ENCODE results near the gene SLC2A5.

SLC2A5 gene

DNA sequence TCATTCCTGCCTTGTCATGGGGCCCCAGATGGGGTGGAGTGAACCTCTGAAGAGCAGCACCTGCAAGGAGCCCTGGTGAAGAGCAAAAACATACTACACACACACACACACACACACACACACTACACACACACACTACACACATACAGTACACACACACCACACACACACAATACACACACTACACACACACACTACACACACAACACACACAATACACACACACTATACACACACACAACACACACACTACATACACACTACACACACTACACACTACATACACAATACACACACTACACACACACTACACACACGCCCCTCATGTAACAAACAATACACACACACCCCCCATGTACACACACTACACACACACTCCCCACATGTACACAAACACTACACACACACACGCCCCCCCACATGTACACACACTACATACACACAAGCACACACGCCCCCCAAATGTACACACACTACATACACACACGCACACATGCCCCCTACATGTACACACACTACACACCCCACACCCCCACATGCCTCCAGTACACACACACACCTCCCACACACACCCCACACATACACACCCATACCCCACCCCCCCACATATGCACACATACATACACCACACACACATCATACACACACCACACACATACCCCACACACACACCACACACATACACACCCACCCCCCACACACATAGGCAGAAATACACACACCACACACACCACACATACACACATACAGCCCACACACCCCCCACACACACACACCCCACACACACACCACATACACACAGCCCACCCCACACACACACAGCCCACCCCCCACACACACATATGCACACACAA lies 9.3 kb downstream of the SLC2A5 start:
- DNase-seq: no peak

DNA sequence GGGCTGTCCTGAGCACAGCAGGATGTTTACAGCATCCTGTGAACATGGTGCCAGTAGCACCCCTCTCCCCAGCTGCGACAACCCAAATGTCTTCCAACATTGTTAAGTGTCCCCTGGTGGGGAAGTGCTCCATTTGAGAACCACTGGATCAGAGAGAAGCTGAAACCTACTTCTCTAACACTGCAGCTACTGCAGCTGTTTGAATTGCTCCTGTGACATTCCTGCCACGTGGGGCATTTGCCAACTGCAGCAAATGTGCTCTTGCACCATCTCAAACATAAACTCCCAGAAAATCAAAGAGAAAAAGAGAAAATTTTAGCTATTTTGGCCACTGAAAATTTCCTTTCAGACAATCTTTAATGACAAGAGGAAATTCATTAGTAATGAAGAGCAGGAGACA lies 11.0 kb downstream of the SLC2A5 start:
- DNase-seq: no peak

DNA sequence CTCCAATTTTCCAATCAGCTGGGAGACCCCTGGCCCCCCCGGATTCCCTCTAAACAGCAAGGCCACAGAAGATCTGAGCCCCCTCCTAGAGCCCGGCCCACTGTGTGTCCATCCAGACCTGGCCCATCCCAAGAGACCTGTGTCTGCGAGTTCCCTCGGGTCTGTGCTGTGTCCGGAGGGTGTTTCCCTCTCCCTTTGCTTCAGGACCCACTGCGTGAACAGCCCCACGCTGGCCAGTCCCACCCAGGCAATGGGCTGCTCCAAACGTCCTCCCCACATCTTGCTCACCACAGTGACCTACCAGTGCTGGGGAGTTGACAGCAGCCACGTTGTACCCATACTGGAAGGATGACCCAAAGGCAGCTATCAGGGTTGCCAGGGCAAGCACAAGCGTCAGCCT lies 11.6 kb downstream of the SLC2A5 start:
- DNase-seq: no peak

DNA sequence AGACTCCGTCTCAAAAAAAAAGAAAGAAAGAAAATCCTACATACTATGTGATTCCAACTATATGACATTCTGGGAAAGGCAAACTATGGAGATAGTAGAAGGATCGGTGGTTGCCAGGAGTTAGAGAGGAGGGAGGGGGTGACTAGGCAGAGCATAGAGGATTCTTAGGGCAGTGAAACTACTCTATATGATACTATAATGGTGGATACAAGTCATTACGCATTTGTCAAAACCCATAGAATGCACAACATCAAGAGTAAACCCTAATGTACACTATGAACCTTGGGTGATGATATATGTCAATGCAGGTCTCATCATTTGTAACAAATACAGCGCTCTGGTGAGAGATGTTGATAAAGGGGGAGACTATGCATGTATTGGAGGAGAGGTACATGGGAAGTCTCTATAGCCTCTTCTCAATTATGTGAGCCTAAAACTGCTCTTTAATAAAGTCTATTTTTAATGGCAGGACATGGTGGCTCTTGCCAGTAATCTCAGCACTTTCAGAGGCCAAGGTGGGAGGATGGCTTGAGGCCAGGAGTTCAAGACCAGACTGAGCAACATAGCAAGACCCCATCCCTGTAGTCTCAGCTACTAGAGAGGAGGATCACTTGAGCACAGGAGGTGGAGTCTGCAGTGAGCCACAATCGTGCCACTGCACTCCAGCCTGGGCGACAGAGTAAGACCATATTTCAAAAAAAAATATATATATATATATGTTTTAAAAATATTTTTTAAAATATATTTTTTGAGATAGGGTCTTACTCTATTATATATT lies 17.0 kb downstream of the SLC2A5 start:
- no peak for DNase-seq

DNA sequence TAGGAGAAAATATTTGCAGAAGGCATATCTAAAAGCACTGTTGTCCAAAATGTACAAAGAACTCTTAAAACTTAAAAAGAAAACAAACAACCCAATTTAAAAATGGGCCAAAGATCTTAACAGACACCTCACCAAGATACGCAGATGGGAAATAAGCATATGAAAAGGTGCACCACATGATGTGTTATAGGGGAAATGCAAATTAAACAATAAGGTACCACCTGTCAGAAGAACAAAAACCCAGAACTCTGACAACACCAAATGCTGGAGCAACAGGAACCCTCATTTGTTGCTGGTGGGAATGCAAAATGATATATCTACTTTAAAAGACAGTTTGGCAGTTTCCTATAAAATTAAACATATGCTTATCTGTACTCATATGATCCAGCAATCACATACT lies 18.1 kb downstream of the SLC2A5 start:
- no peak for DNase-seq

DNA sequence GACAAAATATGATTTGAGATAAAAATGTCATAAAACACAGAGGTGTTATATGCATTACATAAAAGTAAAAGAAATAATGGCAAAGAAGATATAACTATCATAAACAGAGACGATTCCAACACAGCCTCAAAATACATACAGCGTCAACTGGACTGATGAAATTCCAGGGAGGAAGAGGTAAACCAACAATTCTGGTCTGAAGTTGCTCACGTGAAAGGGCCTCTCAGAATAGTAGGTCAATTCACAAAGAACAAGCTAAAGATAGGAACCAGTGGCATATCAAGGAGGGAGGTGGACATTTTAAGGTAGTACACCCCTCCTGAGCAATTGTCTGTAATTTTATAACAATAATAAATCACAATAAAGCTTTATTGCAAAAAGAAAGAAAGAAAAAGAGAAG lies 18.6 kb downstream of the SLC2A5 start:
- DNase-seq: no peak

DNA sequence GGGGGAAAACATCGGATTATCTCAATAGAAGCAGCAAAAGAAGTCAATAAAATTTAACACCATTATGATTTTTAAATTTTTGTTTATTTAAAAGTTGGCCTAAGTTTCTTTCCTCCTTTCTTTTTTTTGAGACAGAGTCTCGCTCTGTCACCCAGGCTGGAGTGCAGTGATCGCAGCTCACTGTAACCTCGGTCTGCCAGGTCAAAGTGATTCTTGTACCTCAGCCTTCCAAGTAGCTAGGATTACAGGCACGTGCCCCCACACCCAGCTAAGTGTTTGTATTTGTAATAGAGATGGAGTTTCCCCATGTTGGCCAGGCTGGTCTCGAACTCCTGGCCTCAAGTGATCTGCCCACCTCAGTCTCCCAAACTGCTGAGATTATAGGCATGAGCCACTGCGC lies 20.9 kb downstream of the SLC2A5 start:
- no peak for DNase-seq

DNA sequence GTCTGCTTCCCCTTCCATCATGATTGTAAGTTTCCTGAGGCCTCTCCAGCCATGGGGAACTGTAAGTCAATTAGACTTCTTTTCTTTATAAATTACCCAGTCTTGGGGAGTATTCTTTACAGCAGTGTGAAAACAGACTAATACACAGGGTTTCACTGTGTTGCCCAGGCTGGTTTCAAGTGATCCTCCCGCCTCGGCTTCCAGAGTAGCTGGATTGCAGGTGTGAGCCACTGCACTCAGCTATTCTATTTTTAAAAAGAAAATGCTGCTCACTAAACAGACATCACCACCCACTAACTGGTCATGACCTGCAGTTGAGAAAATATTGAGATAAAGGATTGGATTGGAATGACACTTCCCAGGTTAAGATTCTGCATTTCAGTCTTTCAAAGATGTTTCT lies 22.4 kb downstream of the SLC2A5 start:
- DNase-seq: no peak

DNA sequence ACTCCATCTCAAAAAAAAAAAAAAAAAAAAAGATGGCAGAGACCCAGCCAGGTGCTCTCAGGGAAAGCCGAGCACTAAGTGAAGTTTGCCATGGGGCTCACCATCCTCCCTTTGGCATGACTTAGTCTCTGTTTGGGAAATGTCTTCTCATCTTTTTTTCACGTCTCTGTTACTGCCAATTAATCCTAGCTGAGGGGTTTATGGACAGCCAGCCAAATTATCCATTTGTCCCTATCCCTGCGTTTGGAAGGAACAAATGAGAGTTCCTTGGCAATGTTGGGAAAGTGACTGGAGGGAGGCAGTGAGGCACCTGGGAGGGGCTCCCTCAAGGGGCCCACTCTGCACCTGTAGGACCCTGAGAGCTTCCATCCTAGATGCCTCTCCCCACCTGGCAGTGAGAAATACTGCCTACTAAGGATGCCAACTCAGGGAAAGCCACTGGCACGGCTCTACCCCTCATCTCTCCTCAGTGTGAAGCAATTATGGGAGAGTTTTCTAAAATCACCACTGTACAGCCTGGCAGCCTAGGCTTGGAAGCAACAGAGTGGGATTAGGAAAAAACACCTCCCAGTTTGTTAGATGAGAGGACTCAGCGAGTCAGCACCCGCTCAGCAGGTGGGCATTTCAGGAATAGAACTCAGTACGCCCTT lies 23.4 kb downstream of the SLC2A5 start:
- no peak for DNase-seq

DNA sequence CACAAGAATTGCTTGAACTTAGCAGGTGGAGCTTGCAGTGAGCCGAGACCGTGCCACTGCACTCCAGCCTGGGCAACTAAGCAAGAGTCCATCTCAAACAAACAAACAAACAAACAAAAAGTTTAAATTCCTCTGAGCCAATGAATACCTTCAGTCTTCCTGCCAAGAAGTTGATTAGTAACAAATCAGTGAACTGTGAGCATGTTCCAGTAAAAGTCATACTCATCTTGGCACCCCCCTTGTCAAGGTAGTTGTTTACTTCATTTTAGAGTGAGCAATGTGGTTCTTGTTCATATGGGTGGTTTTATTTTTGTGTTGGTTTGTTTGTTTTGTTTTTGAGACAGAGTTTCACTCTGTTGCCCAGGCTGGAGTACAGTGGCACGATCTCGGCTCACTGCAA lies 25.2 kb downstream of the SLC2A5 start:
- DNase-seq: no peak

DNA sequence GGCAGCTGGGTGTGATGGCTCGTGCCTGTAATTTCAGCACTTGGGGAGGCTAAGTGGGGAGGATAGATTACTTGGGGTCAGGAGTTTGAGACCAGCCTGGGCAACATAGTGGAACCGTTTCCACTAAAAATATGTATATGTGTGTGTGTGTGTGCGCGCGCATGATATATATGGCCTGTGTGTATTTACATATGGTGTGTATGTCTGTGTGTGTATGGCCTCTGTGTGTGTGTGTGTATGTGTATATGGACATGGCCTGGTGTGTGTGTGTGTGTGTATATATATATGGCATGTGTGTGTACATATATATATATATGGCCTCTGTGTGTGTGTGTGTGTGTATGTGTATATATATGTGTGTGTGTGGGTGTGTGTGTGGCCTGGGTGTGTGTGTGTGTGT lies 27.2 kb downstream of the SLC2A5 start:
- DNase-seq: no peak

DNA sequence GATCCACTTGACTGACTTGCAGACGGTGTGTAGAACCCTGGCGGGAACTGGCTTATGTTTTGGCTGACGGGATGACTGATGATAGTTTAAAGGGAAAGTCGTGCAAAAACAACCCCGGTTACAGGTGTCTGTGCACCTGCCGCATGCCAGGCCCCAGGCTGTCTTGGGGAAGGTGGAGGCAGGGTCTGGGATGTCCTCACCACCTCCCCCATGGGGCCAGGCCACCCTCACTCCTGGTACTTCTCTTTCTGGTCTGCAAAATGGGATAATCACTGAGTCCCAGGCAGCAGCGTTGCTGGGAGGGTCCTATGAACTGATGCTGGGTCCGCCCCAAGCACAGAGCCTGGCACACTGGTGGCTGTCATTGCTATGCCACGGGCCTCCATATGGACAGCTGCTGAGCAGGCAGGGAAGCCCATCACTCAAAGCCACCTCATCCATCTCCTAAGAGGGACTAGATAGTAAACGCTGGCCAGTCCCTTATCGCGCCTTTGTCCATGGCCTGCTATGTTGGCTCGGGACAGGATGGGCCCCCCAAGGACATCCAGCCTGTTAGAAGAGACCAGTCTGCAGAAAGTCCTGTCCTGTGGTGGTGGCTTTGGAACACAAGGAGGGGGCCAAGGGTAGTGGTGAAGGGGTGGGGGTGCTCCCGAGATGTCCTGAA lies 28.2 kb downstream of the SLC2A5 start:
- DNase-seq: no peak

DNA sequence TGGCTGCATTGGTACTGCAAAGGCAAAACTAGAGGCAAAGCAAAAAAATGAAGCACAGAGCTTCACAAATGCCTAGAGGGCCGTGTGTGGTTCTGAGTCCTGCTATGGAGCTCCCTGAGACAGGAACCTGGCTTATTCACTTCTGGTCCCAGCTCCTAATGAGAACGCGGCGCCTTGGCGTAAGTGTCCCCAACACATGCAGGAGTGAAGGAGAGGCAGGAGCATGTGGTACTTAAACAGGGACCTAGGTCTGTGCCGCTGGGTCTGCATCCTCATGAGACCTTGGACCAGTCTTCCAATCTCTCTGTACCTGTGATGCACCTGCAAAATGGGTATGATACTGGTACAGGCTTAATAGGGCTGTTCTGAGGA lies 28.8 kb downstream of the SLC2A5 start:
- no peak for DNase-seq

DNA sequence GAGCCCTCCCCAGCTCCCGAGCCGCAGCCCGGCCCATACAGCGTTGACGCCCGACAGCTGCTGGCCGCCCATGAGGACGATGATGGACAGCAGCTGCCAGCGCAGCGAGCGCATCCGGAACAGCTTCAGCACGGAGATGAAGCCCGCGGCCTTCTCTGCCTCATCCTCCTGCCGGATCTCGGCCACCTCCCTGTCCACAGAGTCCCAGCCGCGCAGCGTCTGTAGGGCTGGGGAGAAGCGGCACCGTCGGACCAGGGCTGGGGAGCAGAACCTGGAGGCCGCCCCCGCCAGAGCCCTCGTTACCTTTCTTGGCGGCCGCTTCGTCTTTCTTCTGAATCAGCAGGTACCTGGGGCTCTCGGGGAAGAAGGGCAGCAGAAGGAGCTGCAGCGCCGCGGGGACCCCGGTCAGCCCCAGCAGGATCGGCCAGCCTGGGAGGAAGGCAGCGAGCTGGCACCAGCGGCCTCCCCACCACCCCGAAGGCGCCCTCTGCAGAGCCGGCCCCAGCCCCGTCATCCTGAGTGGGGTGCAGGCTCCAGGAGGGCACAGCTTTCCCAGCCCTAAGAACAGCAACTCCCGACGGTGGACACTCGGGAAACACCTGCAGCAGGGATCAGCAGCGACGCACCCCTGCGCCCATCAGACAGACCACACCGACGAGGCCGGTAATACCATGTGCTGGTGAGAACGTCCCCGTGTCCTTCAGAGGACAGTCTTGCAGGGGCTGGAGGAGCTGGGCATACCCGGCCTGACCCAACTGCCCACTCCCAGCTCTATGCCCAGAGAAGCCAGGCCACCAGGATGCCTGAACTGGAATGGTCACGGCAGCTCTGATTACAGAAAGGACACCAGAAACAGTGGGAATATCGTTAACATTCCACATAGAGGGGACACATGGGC lies 29.4 kb downstream of the SLC2A5 start:
- DNase-seq: no peak

DNA sequence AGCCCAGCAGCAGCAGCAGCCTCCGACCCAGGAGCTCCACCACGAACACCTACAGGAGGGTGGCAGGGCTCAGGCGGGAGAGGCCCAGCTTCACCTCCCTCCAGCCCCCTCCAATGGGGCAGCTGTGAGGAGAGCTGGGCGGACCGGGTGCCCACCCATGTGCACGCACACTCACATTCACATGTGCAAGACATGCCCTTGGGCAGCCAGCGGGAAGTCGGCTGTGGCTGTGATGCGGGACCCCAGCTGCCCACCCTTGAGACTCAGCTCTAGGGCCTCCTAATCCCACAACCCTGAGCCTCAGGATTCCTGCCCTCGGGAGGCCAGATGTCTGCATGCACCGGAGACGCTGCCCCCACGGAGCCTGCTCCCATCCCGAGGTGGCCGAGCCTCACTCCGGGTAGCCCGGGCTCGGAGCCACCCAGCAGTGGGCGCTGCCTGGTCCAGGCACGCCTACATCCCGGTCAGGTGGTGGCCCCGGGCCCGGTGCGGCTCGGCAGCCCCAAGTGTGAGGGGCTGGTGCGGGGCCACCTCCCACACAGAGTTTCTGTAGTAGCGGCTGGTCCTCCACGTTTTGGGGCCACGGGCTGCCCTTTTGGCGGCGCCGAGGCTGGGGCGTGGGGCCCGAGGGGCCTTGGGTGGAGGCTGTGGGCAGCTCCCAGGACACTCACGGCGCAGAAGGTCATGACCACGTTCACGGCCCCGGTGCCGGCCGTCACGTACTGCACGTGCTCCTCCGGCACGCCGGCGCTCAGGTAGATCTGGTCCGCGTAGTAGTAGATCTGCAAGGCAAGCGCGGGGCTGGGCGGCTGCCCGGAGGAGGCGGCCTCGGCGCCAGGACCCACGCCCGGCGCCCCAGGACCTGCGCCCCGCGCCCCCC lies 30.3 kb downstream of the SLC2A5 start:
- no peak for DNase-seq

DNA sequence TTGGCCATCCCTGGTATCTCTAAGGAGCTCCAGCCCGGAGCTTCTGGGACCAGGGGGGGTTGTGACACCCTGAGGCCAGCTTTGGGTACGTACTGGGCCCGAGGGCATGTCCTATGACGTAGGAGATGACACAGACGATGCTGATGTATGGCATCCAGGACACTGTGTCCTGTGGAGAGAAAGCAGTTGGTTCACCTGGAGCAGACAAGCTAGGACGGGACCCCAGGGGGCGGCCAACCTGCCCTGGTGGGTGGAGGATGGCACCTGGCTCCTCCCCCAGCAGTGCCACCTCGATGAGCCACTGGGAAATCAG lies 31.1 kb downstream of the SLC2A5 start:
- no peak for DNase-seq

DNA sequence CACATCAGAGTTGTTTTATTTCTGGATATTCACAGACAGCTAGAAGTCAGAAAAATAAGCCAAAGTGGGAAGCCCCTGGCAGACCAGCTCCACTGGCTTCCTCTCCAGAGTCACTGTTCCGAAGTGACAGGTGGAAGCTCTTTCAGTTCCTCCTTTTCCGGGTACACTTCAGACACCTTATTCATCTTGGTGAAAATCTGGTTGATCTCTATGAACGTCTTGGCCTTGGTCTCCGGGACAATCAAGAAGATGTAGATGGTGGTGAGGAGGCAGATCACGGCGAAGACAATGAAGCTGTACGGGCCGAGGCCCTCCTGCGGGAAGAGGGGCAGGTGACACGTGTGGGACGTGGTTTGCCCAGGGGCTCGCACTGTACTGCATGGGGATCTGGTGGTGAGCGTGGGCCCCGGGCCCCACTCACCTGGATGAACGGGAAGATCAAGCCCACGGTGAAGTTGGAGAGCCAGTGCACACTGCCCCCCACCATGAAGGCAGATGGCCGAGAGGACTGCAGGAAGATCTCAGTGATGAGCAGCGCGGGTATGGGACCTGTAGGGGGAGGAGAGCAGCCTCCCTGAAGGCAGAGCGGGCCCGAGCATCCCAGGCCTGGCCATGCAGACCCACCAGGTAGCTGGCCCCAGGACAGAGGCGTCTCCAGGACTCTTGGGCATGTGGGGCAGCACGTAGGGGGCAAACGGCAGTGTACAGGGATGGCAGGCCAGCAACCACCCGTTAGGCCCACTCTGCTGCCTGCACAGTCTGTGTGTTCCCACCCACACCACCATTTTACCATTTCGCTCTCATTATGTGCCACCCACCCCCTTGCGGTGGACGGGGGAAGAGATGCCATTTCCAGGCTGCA lies 31.7 kb downstream of the SLC2A5 start:
- no peak for DNase-seq

DNA sequence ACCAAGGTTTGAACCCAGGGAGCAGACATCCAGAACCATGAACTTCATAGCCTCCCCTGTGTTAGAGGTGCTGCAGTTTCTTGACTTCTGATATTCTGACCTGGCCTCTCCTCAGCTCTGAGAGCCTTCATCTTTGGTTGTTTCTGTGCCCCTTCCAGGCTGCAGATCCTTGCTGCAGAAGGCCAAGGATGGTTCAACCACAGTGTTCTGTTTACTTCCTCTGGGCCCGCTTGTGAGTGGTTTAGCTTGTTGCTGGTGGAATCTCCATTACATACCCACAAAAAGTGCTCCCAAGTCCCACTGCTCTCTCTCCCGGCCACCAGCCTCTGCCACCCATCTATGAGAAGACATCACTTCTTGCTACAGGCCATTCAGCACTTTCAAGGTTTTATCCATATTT lies 34.2 kb downstream of the SLC2A5 start:
- DNase-seq: no peak

DNA sequence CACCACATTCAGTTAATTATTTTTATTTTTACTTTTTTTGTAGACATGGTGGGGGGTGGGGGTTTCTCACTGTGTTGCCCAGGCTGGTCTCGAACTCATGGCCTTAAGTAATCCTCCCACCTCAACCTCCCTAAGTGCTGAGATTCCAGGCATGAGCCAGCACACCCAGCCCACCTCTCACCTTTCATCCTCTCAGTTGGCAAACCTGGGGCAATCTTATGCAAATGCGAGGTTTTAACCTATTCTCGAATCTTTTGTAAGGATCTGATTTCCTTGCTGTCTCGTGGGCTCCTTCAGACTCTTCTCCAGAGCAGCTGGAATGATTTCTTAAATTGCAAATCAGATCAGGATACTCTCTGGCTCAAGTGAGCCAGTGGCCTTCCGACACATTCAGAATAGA lies 36.1 kb downstream of the SLC2A5 start:
- DNase-seq: no peak

DNA sequence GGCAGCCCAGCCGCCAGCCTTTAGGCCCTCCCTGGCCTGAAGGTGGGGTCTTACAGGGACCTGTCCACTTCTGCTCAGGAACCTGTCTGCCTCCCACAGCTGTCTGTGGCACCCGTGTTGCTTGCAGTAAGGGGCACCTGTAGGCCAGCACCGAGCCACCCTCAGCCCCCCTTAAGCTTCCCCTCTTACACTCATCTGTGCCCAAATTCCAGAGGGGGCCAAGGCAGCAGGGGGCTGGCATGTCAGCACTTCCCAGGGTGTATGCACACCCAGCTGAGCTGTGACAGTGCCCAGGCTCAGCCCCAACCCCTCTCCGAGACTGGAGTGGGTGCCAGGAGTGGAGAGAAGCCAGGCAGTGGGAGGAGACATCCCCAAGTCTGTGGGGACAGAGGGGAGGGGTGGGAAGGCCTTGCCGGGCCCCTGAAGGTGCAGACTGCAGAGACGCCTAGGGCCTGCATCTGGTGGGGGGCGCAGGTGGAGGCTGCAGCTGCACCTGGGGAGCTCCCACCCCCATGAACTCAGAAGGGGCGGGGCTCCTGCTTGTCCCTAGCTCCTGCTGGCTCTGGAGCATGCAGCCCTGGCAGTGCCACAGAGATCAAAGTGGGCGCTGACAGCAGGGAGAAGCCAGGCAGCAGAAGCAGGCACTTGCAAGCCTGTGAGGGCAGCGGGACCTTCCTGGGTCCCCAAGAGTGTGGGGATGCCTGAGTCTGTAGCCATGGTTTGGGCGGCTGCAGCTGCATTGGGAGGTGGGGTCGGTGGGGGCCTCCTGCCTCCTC lies 37.8 kb downstream of the SLC2A5 start:
- DNase-seq: no peak
